GM21447 (cell line): Measurements from ENCODE around the gene OR2J1.
"Not testable (repeated sequence)": the region's sequence is repeated elsewhere in the genome, so short reads cannot be mapped to it uniquely, and the experiment has no call there.

Experiments
- ATAC-seq: cut with Tn5 transposase; IDR thresholded peaks from one replicate; pipeline ENCODE4 v1.9.1; 2021; ENCODE audit not compliant: unreplicated experiment

The OR2J1 gene

DNA sequence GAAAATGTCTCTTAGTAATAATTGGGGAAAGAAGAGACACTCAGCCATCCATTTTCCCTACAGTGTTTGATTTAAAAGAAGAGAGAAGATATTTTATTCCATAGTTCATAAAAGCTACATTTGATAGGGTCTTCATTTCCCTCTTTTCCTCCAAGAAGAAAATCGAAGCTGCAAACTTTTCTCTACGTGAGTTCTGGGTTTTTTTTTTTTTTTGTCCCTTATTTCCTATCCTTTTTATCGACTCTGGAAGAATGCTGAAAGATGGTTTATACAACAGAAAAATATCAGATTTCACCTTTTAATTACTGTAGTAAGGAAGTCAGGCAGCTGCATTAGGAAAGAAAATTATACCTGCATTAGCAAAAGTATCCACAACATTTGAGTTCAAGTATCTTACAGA lies at the start of gene OR2J1:
Gene OR2J1, plus strand, starts transcription at position 301 of the 400 bp plus-strand sequence. CDS start 1,453 bp downstream, outside the sequence.
- no peak for ATAC-seq

DNA sequence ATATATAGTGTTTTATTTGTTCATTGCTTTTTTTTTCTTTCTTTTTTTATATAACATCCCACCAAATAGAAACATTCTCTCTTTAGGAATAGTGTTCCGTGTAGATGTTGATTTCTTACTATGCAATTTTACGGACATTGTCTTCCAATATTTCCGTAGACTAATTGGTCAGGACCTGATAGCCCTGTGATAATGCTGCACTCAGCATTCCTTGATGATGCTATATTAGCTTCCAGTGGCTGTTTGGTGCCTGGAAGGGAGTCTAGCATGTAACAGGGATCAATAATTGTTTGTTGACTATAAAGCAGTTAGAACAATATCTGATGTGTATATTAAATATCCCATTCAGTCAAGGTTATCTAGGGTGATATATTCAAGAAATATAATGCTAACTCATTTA lies 47.6 kb upstream of the OR2J1 start:
- ATAC-seq: no peak

DNA sequence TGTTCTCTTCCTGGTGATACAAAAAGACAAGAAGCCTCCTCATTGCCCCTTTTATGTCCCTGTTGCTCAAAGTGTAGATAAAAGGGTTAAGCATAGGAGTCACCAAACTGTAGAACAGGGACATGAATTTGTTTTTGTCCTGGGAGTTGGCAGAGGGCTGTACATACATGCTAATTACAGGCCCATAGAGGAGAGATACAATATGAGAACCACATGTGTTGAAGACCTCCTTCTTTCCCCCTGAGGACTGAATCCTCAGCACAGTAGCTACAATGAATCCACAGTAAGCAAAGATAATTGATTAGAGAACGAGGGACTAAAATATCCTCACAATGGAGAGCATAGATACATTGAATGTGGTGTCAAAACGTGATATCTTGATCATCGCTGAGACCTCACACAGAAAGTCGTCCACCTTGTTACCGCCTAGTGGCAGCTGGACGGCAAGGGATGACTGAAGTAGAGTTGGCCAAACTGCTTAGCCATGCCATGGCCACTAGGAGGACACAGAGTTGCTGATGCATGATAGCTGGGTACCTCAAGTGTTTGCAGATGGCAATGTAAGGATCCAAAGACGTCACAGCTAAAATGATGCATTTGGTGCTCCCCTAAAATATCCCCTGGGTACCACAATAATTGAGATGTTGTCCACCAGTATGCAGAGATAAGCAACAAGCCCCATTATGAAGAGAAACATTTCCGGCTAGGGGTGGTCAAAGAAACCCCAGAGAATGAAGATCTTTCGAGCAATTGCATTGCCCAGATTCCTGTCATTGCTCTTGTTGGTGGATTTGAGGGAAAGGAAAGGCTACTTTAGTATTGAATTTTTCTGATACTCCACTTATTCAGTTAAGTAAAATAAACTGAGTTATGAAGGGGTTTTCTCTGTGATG lies 27.2 kb upstream of the OR2J1 start:
- no peak for ATAC-seq

GRCh38 chr6:29079203-29079602 lies 20.1 kb upstream of the OR2J1 start:
- no peak for ATAC-seq

DNA sequence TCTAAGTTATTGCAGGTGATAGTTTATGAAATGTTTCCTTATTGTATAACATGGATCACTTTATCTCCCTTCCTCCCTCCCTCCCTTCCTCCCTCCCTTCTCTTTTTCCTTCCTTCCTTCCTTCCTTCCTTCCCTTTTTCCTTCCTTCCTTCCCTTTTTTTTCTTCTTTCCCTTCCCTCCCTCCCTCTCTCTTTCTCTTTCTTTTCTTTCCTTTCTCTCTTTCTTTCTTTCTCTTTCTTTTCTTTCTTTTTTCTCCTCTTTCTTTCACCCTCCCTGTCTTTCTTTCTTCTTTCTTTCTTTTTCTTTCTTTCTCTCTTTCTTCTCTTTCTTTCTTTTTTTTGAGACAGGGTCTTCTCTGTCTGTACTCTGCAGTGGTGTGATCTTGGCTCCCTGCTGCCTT lies 18.0 kb upstream of the OR2J1 start:
- ATAC-seq: no peak

GRCh38 chr6:29082457-29082856 lies 16.8 kb upstream of the OR2J1 start:
- ATAC-seq: no peak

GRCh38 chr6:29087213-29087612 lies 12.1 kb upstream of the OR2J1 start, which contains the start of gene OR2B3:
Gene OR2B3 (minus strand): TSS chr6:29087313. CDS start chr6:29087248, 65 bp downstream.
- ATAC-seq: no peak

DNA sequence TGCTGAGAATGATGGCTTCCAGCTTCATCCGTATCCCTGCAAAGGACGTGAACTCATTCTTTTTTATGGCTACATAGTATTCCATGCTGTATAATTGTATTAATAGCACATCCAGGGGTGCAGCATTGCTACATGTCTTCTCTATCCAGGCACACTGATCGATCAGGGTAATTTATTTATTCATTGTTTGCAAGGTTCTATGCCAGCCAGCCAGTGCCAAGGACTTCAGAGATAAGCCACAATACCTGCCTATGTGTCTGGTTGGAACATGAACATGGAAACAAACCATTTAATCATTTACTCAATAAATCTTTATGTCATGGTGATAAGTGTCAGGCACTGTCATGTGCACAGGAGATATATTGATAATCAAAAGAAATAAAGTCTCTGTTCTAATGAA lies 6.3 kb upstream of the OR2J1 start:
- no peak for ATAC-seq

- no peak for ATAC-seq
These were observed 1.5 kb upstream of the OR2J1 start for GRCh38 chr6:29097803-29098202.

- ATAC-seq: no peak
These were observed 8.5 kb downstream of the OR2J1 start, which contains the start of gene OR2J3 for GRCh38 chr6:29107758-29108157. Gene OR2J3 (plus strand): TSS chr6:29108058. CDS start chr6:29111891, 3,833 bp downstream.

DNA sequence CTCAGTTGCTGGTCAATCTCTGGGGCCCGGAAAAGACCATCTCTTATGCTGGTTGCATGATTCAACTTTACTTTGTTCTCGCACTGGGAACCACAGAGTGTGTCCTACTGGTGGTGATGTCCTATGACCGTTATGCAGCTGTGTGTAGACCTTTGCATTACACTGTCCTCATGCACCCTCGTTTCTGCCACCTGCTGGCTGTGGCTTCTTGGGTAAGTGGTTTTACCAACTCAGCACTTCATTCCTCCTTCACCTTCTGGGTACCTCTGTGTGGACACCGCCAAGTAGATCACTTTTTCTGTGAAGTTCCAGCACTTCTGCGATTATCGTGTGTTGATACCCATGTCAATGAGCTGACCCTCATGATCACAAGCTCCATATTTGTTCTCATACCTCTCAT lies 12.8 kb downstream of the OR2J1 start:
- ATAC-seq: no peak

DNA sequence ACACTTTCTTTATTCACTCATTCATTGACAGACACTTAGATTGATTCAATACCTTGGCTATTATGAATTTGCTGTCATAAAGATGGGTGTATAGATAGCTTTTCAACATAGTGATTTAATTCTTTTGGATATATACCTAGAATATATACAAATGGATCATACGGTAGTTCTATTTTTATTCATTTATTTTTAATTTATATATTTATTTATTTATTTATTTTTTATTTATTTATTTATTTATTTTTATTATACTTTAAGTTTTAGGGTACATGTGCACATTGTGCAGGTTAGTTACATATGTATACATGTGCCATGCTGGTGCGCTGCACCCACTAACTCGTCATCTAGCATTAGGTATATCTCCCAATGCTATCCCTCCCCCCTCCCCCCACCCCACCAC lies 15.7 kb downstream of the OR2J1 start:
- not testable (repeated sequence) for ATAC-seq

GRCh38 chr6:29129326-29130012 lies 30.2 kb downstream of the OR2J1 start:
- ATAC-seq: no peak

- ATAC-seq: no peak
These were observed 31.4 kb downstream of the OR2J1 start for GRCh38 chr6:29130644-29131043.

DNA sequence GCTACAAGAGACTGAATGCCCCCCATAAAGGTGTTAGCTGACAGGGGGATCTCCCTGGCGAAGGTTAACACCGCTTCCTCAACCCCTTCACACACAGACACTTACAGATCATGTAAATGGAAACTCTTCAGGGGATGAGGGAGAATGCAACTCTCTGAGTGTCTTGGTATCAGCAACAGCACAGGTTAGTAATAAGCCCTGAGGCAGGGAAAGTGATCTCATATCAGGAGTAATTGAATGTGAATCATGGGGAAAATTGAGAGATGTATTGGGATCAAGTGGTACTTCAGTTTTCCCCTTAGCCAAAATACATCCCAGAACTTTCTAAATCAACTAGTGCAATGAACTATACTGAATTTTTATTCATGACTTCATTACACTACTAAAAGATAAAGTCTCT lies 32.4 kb downstream of the OR2J1 start:
- no peak for ATAC-seq

DNA sequence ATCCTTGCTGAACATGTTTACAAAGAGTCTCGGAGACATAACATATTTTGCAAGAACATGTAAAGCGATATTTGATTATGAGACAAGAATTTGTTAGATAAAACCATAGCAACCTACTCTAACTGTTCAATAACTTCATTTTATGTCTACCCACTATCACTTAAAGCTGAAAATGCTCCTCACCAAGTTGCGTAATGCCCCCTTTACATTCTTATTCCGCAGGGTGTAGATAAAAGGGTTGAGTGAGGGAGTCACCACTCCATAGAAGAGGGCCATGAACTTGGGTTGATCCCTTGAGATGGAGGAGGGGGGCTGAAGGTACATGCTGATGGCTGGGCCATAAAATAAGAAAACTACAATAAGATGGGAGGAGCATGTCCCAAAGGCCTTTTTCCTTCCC lies 38.4 kb downstream of the OR2J1 start:
- ATAC-seq: no peak

- no peak for ATAC-seq
These were observed 42.3 kb downstream of the OR2J1 start for GRCh38 chr6:29141606-29142005.

- ATAC-seq: no peak
These were observed 43.0 kb downstream of the OR2J1 start for GRCh38 chr6:29142309-29142708.

GRCh38 chr6:29146179-29146578 lies 46.9 kb downstream of the OR2J1 start:
- ATAC-seq: no peak

DNA sequence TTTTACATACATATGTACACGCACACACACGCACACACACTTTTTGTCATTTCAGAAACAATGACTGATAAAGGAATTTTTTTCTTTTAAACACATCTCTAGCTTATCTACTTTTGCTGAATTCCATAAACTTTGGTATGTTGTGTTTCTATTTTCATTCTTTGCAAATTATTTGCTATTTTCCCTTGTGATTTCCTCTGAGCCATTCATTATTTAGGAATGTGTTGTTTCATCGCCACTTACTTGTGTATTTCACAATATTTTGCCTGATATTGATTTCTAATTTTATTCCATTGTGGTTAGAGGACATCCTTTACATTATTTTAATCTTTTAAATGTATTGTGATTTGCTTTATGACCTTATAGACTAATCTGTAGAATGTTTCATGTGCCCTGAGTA lies 47.8 kb downstream of the OR2J1 start:
- no peak for ATAC-seq

DNA sequence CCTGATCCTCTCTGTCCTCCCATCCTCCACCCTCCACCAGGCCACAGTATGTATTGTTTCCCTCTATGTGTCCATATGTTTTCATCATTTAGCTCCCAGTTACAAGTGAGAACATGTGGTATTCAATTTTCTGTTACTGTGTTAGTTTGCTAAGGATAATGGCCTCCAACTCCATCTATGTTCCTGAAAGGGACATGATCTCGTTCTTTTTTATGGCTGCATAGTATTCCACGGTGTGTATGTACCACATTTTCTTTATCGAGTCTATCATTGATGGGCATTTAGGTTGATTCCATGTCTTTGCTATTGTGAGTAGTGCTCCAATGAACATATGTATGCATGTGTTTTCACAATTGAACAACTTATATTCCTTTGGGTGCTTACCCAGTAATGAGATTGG lies 50.2 kb downstream of the OR2J1 start:
- ATAC-seq: not testable (repeated sequence)
